GM08714 (cell line): ENCODE results near the gene BCL2L13.

Experiments used
- H3K4me3 ChIP-seq: fragments of 200-500 bp; sonication (Bioruptor generic); 2 replicates; pipeline ENCODE4 v1.5.1; 2014; ENCODE audit warnings: mild to moderate bottlenecking, low read length, inconsistent platforms
- ZNF274 ChIP-seq: IDR thresholded peaks from 2 replicates; pipeline ENCODE4 v1.6.1; 2012; ENCODE audit warnings: mild to moderate bottlenecking, low read depth, low read length

Gene BCL2L13

DNA sequence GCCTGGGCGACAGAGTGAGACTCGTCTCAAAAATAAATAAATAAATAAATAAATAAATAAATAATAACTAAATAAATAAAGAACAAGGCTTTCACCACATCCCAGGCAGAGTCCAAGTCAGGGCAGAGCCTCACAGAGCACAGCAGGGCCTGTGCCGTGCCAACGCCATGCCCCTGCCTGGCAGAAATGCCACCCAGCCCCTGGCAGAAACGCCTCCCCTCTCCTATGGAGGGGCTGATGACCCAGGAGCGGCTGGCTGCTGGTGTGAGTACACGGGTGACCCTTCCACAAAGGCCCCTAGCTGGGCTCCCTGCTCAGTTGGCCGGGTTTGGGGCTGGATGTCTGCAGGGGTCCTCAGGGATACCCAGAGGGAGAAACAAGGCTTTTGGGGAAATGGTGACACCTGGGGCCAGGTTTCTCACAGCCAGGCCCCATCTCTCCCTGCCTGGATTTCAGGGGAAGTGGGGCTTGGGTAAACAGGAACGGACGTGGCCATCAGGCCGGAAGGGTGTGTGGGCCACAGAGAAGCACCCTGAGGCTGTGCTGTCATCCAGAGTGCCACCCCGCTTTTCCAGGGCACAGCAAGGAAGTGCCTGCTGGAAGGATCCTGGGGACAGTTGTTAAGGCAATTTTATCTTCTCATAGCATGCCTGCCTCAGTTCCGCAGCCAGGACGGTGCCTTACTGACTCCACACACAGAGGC lies 130.6 kb downstream of the BCL2L13 start:
- no peak overlapping the region for H3K4me3 ChIP-seq
- no peak for TF ChIP-seq ZNF274

DNA sequence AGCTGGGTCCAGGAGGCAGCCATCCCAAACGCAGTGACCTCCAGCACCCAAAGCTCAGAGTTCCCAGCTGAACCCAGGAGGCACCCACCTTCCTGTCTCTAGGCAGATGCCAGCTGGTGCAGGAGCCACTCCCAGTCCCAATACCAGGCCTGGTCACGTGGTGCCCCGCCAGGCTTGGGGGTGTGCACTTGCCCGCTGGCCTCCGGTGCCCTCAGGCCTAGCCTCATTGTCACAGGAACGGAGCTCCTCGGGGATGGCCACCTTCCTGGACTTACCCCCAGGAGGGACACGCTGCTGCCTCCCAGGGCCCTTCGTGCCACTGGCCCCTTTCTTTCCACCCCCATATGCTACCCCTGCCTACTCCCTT lies 131.1 kb downstream of the BCL2L13 start:
- H3K4me3 ChIP-seq: no peak overlapping the region
- TF ChIP-seq ZNF274: no peak

DNA sequence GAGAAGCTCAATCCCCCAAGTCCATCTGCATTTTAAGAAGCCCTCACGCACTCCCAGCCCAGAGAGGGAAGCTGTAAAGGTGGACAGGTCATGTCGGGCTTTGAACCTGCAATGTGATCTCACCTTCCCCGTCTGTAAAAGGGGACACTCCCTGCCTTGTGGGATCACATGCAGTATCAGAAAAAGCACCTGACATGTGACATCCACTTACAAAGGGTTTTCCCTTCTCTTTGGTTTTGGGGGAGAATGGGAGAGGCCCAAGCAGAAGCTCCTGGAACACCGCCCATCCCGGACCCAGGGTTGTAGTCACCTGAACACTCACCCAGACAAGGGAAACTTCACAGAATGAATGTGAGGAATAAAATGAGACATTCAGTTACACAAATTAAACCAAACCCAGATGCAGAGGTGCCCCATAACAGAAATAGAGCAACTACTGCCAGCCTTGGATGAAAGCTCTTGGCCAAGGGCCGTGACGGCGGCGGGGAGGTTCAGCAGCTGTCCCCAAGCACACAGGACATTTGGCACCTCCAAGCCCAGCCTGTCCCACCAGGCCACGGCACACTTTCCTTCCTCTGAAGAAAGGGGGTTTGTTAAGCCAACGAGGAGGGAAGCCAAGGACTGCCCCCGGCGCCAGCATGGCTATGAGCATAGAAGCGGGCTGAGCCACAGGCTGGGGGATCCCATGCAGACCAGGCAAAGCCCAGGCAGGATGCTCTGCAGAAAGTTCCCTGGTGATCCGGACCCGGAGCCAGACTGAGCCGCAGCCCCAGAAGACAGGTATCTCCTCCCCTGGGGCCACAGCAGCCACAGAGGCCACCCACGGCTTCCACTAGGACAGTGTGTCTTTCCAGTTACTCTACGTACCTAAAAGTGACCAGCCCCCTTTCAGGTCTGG lies 131.9 kb downstream of the BCL2L13 start:
- no peak overlapping the region for H3K4me3 ChIP-seq
- TF ChIP-seq ZNF274: no peak

DNA sequence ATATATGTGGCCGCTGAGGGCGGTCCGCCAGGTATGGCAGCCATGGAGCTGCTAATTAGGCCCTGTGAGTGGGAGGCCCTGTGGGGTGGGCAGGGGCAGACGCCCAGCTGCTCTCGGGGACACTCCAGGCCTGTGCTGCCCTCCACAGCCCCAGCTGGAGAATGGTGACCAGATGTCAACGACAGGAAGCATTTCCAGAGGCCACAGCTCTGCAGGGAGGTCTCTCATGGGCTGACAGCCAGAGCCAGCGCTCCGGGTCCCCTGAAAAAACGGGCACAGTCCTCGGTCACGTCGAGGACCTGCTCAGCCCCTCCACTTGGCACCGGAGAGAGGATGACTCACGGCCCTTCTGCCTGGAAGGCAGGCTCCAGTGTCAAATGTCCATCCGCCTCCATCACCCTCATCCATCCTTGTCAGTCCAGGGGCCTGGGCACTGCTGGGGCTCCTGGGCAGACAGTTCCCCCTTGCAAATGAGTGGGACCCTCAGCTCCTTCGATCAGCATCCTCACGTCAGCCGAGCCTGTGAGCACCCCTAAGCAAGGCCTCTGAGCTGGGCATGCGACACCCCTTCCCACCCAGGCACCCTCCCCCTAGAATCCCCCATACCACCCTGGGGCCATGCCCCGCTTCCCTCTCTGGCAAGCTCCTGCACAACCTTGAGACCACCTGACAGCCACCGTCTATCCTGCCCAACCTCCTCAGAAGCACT lies 133.8 kb downstream of the BCL2L13 start:
- peak overlapping the region; percentile 69; the same call in 1 of the 2 replicates for H3K4me3 ChIP-seq
- no peak for TF ChIP-seq ZNF274

DNA sequence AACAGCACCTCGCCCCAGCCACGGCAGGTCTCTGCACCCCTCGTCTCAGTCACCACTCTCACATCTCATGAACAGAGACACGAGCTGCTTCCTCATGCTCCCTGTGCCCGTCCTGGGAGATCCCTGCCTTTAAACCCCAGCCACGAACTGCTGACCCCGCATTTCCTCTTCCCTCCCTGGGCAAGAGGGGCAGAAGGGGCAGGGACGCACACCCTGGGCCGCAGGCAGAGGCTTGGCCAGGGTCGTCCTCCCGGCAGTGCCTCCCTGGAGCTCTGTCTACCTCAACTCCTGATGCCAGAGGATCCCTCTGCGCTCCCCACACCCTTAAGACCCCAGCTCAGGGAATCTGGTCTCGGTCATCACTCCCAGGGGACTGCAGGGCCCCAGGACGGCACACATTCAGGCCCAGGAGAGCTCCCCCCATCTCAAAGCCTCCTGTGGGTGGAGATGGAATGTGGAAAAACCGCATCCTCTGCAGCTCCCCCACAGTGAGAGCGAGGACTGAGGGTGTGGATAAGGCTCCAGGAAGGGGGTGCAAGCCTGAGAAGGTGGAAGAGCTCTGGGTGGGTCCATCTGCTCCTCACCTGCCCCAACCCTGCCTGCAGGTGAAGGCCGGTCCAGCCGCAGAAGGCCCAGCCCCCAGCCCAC lies 134.5 kb downstream of the BCL2L13 start:
- TF ChIP-seq ZNF274: no peak

DNA sequence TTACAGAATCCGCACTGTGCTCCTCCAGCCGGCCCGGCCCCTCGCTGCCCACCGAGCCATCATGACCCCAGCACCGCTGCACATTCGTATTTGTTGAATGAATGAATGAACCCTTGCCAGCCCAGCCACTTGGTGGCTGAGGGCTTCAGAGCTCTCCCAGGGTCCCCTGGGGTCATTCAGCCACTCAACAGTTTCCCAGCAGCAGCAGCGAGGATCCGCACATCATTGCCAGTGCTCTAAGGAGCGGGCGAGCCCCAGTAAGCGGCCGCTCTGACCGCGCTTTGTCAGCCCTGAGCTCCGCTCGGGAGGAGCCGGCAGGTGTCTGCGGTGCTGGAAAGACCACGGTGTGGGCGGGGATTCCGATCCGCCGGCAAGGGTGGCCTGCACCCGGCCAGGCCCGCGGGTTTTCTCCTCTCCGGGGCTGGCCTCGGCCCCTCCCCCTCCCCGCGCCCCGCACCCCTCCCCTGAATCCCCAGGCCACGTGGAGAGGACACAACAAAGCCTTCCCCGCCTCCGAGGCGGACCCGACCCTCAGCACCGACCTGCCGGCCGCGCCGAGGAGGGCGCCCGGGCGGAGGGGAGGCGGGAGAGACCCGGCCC lies 135.1 kb downstream of the BCL2L13 start:
- H3K4me3 ChIP-seq: peak overlapping the region; percentile 69
- no peak for TF ChIP-seq ZNF274

More for the DNA sequence above, 134.5 kb downstream of the BCL2L13 start:
- H3K4me3 ChIP-seq: peak overlapping the region; percentile 69

DNA sequence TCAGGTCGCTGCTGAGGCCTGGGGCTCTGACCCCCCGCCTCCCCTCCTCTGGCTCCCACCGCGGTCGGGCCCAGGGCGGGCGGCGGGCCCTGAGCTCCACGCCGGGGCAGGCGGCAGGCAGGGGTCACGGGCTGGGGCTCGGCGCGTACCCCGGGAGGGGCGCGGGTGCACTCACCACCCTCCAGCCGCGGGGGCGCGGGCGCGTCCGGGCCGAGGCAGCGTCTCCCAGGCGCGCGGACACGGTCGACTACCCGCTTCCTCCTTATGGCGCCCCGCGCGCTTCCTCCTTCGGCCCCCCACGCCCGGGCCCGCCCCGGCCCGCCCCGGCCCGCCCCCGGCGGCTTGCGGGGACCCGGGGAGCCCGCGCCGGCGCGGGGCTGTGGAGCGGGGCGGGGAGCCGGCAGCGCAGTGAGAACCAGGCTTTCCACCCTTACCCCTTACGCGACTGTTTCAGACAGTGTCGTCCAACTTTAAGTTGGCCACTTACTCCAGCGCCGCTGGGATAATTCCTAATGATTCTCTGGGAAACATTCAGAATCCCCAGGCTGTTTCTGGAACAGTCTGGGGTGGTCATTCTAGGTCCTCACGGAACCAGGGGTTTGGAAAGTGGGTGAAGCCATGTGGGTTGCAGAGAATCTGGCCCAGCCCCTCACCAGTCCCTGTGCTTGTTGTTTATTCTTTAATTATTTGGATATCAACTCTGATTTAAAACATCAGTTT lies 135.8 kb downstream of the BCL2L13 start, which contains the start of gene BID:
BID (minus strand) TSS at position 264 of the 720 bp plus-strand sequence. CDS start 24,353 bp downstream, outside the sequence.
- peak within 1 kb of the TSS; percentile 69 for H3K4me3 ChIP-seq
- TF ChIP-seq ZNF274: no peak

DNA sequence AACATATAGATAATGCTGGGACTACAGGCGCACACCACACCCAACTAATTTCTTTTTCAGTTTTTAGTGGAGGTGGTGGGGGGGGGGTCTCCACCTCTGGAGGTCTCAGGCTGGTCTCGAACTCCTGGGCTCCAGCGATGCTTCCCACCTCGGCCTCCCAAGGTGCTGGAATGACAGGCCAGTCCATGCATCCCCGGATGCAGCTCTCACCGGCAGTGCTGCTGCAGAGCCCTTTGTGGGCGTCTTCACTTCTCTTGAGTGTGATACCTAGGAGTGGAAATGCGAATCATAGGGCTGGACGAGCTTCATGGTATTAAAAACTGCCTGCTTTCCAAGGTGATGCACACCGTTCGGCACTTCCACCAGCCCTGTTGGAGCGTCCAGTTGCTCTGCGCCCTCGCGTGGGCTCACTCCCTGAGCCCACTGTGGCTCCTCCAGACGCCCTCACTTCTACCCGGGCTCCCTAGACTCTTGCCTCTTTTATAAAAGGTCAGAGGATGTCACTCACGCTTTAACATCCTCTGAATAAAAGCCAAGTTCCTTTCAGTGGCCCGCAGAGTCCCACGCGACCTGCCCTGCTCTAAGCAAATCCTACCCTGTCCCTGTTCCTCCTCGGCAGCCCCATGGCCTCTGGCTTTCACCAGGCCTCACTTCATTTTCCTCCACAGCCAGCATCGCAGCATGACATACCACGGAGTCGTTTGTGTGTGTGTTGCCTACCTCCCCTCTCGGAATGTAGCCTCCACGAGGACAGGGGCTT lies 136.5 kb downstream of the BCL2L13 start:
- no peak overlapping the region for H3K4me3 ChIP-seq
- TF ChIP-seq ZNF274: no peak

DNA sequence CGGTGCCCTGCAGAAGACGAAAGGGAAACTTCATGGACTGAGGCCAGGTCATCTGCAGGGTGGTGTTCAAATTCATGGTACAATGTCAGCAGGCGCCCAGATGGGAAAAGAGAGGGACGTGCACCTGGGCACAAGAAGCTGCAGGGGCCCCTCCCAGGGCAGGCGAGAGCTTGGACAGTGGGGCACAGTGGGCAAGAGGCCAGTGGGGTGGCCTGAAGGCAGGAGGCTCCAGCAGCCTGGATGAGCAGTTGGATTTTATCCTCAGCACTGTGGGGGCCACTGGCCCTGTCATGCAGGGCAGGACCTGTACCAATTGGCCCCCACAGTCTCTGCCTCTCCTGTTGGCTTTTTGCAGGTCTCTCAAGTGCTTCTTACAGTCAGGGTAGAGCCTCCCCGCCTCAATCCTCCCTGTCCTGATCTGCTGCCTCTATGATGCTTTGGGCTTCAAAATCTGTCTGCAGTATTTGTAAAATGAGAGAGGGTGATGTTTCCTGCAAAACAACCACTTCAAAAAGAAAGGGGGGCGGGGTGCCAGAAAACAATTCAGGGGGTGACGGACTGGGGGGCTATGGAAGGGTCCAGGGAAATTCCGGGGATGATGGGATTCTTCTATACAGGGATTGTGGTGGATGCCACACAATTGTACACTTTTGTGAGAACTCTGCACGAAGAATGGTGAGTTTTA lies 137.4 kb downstream of the BCL2L13 start:
- no peak for TF ChIP-seq ZNF274
- no peak overlapping the region for H3K4me3 ChIP-seq

DNA sequence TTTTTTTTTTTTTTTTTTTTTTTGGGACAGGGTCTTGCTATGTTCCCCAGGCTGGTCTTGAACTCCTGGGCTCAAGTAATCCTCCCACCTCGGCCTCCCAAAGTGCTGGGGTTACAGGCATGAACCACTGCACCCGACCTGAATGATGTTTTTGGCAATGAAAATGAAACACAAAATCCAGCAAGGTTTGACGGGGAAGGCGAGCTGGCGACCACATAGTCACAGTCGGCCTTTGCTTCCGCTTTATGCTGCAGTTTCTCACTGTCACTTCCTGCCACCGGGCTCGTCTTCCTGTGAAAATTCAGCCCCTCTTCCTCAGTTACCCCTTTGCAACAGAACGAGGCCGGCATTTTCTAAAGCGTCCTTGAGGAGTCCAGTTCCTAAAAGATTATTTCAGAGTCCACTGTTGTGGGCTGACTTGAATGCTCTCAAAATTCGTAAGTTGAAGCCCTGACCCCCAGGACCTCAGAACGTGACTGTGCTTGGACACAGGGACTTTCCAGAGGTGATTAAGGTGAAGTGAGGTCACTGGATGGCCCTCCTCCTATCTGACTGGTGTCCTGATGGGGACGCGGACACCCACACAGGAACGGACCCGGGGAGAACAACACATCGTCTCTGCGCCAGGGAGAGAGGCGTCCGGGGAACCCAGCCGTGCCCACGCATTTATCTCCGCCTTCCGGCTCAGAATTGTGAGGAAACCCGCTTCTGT lies 138.6 kb downstream of the BCL2L13 start:
- TF ChIP-seq ZNF274: no peak
- peak overlapping the region; percentile 81 for H3K4me3 ChIP-seq

DNA sequence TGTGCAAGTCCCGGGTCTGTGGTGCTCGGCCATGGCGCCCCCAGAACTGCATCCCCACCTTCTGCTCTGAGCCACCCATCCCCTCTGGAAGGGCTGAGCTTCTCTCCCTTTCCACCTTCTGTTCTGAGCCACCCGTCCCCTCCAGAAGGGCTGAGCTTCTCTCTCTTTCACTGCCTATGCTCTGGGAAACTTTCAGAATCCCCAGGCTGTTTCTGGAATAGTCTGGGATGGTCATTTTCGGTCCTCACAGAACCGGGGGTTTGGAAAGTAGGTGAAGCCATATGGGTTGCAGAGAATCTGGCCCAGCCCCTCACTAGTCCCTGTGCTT lies 139.1 kb downstream of the BCL2L13 start:
- peak overlapping the region; percentile 81 for H3K4me3 ChIP-seq
- no peak for TF ChIP-seq ZNF274

DNA sequence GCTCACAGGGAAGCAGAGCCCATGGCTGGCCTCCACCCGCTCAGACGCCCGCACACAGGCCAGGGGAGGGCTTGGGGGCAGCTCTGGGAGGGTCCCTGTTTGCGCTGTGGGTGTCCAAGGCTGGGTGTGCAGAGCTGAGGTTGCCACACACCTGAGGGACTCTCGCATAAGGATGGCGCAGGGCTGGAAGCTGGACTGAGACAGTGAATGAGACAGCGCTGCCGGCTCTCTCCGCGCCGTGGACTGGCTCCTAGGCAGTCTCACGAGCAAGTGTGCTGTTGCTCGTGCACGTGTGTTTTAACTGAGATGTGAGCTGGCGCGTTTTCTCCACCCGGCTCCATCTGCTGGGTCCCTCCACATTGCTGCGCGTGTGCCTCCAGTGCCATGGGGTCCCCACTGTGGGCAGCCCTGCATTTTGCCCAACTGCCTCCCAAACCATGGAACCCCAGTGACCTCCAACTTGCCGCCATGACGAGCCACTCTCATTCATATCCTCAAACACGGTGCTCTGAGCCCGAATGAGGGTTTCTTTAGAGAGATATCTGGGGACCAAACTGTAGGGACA lies 139.9 kb downstream of the BCL2L13 start:
- peak overlapping the region; percentile 81; the same call in 1 of the 2 replicates for H3K4me3 ChIP-seq
- no peak for TF ChIP-seq ZNF274
